ENCODE results near the gene PYDC2. TPM values are rescaled to one million over a fixed set of nuclear protein-coding genes. Genes with fewer than 3 reads are reported as not detected.

Gene PYDC2
- not detected for total RNA-seq

DNA sequence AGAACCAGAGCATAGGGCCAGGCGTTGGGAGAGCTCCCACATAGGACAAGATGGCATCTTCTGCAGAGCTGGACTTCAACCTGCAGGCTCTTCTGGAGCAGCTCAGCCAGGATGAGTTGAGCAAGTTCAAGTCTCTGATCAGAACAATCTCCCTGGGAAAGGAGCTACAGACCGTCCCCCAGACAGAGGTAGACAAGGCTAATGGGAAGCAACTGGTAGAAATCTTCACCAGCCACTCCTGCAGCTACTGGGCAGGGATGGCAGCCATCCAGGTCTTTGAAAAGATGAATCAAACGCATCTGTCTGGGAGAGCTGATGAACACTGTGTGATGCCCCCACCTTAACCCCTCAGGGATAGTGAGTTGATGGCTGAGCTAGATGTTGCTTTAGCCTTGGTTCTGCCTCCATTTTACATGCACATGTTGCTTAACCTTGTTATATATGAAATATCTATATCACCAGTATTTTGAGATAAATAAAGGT is at the start of gene PYDC2:
Gene PYDC2, plus strand, starts transcription at position 51 of the 483 bp plus-strand sequence. Its CDS starts 0 bp downstream, at position 51.

Small RNAs within 50 kb of the gene (small RNA-seq; reads per million reads assigned to genes)
- not detected for gene PYDC2

Other genes with a start within 250 kb of the PYDC2 start
- 72.0 TPM for gene CCDC50, start 131.8 kb upstream of the PYDC2 start, total RNA-seq
- gene UTS2B, start 130.6 kb upstream of the PYDC2 start, total RNA-seq = not detected